AG20443 (cell line): ENCODE results near the gene RTN1.
"Not testable (repeated sequence)": the region's sequence is repeated elsewhere in the genome, so short reads cannot be mapped to it uniquely, and the experiment has no call there.

Experiments used
- DNase-seq: peaks from one replicate; pipeline ENCODE4 v3.0.0; 2012; ENCODE audit warnings: low spot score, mixed read lengths

Gene RTN1

GRCh38 chr14:59704054-59704645 is 166.4 kb downstream of the RTN1 start:
- DNase-seq = no peak

- no peak for DNase-seq
These were observed 171.1 kb downstream of the RTN1 start for GRCh38 chr14:59699442-59699841.

- no peak for DNase-seq
These were observed 171.8 kb downstream of the RTN1 start for GRCh38 chr14:59698793-59699192.

- no peak for DNase-seq
These were observed 175.4 kb downstream of the RTN1 start for GRCh38 chr14:59695198-59695597.

- DNase-seq = no peak
These were observed 179.3 kb downstream of the RTN1 start for GRCh38 chr14:59691266-59691665.

- DNase-seq = no peak
These were observed 180.2 kb downstream of the RTN1 start for GRCh38 chr14:59690426-59690825.

GRCh38 chr14:59688224-59689170 is 182.1 kb downstream of the RTN1 start:
- DNase-seq = peak; percentile 58

- no peak for DNase-seq
These were observed 182.9 kb downstream of the RTN1 start for GRCh38 chr14:59687663-59688062.

GRCh38 chr14:59679872-59680271 is 190.7 kb downstream of the RTN1 start:
- no peak for DNase-seq

GRCh38 chr14:59678352-59678751 is 192.2 kb downstream of the RTN1 start:
- DNase-seq = no peak

- peak; percentile 15 for DNase-seq
These were observed 192.8 kb downstream of the RTN1 start for GRCh38 chr14:59677771-59678231.

- no peak for DNase-seq
These were observed 195.2 kb downstream of the RTN1 start for GRCh38 chr14:59675394-59675793.

- no peak for DNase-seq
These were observed 205.8 kb downstream of the RTN1 start for GRCh38 chr14:59664741-59665140.

GRCh38 chr14:59657769-59658168 is 212.8 kb downstream of the RTN1 start:
- DNase-seq = no peak

GRCh38 chr14:59656473-59656872 is 214.1 kb downstream of the RTN1 start:
- no peak for DNase-seq

GRCh38 chr14:59654131-59654530 is 216.4 kb downstream of the RTN1 start:
- not testable (repeated sequence) for DNase-seq

- not testable (repeated sequence) for DNase-seq
These were observed 223.7 kb downstream of the RTN1 start for GRCh38 chr14:59646832-59647231.

GRCh38 chr14:59638885-59639284 is 231.7 kb downstream of the RTN1 start:
- no peak for DNase-seq

GRCh38 chr14:59634617-59635016 is 236.0 kb downstream of the RTN1 start:
- no peak for DNase-seq

- no peak for DNase-seq
These were observed 237.1 kb downstream of the RTN1 start for GRCh38 chr14:59633486-59633885.

- DNase-seq = peak; percentile 36
These were observed 238.2 kb downstream of the RTN1 start for GRCh38 chr14:59632381-59632780.

- DNase-seq = no peak
These were observed 239.3 kb downstream of the RTN1 start for GRCh38 chr14:59631237-59631636.

- DNase-seq = peak; percentile 52
These were observed 240.2 kb downstream of the RTN1 start for GRCh38 chr14:59630288-59630963.
